ENCODE results near the gene SPRN.
"Not testable (repeated sequence)": the region's sequence is repeated elsewhere in the genome, so short reads cannot be mapped to it uniquely, and the experiment has no call there.

SPRN gene, protein sequence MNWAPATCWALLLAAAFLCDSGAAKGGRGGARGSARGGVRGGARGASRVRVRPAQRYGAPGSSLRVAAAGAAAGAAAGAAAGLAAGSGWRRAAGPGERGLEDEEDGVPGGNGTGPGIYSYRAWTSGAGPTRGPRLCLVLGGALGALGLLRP
- 0 reads per million in 4 experiments for total RNA-seq

DNA sequence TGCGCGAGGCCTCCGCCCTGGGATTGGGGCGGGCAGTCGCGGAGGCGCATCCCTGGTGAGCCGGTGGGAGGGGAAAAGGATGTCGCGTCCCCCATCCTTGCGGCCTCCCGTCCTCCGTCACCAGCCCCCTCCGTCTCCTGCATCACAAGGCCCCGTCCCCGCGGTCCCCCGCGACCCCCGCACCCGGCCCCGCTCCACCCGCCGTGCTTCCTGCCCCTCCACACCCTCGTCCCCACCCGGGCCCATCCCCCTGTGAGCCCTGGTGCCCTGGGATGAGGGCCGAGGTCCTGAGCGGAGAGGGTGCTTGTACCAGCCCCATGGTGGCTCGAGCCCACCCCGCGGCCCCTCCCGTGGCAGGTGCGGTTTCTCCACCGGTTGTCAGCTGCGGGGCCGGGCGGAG, at the start of gene SPRN:
Gene SPRN, minus strand, starts transcription at position 25 of the 400 bp plus-strand sequence. CDS start 944 bp downstream, outside the sequence.
- DNase-seq = not testable (repeated sequence)

DNA sequence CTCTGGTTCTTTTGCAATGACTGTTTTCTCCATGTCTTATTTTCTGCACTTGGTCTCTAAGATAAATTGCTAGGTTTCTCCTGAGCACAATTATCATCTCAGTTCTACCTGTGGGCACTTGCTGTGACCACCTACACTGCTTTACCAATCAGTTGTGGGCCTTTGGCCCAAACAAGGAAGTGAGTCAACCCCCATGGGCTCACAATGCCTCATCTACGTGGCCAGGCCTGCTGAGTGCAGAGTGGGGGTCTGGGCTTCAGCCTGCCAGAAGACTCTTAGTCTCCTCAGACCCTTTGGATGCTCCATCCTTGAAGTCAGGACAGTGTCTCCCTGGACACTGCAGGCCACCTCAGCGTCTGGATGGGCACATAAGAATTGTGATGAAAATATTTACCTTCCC, 49.6 kb upstream of the SPRN start:
- no peak for DNase-seq

DNA sequence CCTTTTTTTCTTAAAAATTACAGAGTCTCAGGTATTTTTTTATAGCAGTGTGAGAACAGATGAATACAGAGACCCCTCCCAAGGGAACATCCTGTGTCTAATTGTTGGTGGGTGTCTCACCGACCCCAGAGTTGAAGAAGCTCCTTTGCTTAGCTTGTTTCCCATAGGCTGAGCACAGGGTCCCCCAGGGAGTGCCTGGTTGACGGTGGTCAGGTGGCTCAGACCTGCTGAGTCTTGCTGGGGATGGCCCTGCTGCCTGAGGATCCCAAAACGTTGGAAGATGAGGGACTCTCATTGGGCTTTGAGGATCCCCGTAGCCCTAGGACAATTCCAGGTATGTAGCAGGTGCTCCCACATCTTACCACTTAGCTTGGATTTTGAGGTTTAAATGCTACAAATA, 48.8 kb upstream of the SPRN start:
- no peak for DNase-seq

DNA sequence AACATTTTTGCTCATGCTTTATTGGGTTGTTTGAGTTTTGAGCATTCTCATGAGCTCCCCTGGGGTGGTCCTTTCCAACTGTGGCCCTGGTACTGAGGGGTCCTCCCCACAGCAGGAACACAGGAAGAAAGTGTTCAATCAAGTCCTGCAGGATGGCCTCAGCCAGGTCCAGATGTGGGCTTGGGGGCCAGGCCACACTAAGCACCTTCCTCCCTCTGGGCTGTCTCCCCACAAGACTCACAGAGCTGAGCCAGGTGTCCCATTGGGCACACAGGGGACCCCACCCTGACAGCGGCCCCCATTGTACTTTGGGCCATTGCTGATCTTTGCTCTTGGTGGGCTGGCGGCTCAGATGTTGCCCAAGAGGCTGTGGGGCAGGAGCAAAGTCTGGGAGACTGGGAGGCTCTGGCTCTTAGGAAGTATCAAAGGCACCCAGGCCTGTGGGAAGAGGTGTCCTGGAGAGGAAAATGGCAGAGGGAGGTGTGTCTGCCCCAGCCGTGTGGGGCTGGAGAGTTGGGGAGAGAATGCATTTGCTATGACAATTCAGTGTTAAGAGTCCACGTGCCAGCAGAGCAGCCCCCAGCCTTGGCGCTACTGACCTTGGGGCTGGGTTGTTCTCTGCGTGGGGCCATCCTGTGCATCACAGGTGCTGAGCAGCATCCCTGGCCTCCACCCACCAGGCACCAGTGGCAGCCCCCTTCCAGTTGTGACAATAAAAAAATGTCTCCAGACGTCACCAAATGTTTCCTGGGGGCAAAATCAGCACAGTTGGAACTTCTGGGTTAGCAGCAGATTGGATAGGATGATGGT, 47.1 kb upstream of the SPRN start:
- no peak for DNase-seq

DNA sequence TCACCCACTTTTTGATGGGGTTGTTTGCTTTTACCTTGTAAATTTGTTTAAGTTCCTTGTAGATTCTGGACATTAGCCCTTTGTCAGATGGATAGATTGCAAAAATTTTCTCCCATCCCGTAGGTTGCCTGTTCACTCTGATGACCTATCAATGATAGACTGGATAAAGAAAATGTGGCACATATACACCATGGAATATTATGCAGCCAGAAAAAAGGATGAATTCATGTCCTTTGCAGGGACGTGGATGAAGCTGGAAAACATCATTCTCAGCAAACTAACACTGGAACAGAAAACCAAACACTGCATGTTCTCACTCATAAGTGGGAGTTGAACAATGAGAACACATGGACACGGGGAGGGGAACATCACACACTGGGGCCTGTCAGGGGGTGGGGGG, 44.8 kb upstream of the SPRN start:
- not testable (repeated sequence) for DNase-seq

DNA sequence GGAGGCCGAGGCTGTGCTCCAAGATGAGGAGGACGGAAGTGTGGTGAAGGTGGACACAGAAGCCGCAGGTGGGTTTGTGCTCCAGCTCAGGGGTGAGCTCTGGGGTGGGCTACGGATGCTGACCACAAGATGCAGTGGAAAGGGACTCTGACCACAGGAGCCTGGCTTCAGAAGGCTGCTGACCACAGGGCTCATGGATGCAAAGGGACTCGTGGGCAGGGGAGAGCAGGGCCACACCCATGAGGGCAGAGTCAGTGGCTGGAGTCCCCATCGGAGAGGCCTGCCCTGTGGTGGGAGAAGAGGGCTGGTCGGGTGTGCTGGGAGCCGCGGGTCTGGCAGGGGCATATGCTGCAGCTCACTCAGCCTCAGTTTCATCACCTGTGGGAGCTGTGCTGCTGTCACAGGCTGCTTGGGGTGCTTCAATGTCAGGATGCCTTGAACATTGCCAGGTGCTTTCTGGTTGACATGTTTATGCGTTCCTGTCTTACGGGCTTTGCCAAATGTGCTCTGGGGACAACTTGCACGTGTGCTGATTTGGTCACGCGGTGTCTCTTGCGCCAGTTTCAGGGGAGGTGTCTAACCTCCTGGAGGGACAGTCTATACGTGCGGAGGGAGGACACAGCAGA, 43.0 kb upstream of the SPRN start:
- DNase-seq = no peak

DNA sequence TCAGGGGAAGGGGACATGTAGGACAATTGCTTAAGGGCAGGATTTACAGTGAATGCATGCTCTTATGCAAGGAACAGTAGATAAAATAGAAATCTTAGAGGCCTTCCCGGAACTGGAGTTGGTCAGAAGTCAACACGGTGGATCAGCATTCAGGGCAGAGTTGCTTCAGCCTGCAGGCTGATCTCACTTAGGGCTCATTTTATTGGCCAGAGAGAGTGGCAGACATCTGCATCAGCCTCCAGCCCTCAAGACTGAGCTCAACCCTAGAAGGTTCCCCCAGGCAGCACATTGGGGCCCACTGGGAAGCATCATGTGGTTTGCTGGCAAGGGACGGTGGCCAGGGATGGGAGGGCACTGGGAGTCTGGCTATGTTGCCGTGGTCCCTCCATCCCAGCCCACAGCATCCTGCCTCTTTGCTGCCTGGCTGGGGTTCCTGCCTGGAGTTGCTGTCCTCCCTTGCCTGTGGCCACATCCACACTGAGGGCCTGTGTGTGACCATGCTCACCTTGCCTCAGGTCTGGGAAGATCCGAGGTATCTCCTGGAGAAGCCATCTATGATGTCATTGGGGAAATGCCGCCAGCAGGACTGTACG, 42.4 kb upstream of the SPRN start:
- DNase-seq = no peak

DNA sequence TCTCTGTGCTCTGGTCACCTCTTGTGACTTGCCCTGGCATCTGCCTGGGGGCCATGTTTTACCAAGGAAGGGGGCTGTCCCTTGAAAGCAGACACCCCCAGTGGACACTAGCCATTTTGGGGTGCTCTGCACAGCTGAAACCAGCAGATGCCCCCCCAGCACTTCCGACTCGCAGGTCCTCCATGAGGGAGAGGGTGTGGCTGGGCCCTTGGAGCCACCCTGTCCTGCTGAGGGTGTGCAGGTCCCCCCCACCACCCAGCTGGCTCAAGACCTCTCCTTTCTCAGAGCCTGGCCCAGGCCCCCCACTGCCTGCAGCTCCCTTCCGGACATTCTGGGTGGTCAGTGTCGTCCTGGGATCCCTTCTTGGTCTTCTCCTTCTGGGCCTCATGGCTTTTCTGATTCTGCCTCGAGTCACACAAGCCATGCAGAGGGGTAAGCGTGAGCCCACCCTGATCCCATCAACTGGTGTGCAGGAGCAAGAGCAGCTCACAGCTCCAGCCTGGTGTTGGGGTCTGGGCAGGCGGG, 41.6 kb upstream of the SPRN start:
- DNase-seq = no peak

DNA sequence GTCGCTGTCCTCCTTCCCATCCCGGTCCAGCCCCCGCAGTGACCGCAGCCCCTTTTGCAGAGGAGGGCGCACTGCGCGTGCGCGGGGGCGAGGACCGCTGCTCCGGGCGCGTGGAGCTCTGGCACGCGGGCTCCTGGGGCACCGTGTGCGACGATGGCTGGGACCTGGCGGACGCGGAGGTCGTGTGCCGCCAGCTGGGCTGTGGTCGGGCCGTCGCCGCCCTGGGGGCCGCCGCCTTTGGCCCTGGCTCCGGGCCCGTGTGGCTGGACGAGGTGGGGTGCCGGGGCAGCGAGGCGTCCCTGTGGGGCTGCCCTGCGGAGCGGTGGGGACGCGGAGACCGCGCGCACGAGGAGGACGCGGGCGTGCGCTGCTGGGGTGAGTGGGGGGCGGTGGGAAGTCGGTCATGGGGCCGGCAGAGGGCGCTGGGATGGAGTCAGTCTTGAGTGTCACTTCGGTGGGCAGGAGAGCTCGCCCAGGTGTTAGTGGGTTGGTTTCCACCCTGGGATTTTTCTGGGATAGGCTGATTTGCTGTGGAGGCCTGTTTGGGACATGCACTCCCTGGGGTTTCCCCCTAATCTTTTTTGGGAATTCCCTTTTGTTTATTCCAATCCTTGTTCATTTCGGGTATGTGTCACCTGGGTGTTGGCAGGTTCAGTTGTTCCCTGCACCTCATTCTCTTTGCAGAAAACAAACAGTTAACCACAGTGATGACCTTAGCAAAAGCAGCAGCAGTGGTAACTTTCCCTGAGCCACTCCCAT, 40.9 kb upstream of the SPRN start:
- no peak for DNase-seq

DNA sequence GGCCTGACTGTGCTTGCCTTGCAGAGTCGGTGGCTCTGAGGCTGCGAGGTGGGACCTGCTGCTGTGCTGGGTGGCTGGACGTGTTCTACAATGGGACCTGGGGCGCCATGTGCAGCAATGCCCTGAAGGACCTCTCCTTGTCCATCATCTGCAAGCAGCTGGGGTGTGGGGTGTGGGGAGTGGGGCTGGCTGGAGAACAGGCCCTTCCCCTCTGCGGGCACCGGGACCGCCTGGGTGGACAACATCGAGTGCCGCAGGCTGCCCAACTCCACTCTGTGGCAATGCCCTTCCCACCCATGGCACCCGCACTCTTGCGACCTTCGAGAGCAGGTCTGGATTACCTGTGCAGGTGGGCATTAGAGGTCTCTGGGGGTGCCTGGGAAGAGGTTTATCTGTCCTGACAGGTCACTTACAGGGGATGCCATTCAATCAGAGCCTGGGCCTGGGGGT, 40.2 kb upstream of the SPRN start:
- no peak for DNase-seq

DNA sequence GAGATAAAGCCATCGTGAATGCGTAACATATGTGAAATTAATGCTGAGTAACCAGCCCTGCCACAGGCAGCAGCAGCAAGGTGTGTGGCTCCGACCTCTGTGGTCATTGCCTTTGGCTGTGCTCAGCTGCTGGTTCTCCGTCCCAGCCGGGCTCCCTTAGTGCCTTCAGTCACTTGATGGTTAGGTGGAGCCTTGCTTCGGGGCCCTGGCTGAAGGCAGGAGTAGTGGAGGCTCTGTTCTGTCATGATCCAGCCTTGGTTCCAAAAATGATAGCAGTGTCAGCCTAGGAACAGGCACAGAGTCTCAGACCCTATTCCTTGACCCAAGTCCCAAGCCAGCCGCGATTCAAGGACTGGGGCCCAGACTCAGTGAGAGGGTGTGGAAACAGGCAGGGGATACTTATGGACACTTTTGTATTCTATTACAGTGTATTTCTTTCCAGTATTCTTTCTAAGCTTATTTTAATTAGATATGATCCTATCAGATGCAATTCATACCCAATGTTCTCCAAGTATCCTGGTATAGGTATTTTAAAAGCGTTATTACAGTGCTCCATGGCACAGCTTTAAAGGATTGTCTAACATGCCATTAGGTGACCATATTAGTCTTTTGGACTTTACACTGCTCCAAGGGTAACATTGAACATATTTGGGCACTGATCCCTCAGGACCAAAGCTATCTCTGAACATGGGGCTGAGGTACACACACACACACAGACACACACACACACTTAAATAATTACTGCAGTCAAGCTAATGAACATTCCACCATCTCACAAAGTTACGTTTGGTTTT, 38.3 kb upstream of the SPRN start:
- DNase-seq = no peak

DNA sequence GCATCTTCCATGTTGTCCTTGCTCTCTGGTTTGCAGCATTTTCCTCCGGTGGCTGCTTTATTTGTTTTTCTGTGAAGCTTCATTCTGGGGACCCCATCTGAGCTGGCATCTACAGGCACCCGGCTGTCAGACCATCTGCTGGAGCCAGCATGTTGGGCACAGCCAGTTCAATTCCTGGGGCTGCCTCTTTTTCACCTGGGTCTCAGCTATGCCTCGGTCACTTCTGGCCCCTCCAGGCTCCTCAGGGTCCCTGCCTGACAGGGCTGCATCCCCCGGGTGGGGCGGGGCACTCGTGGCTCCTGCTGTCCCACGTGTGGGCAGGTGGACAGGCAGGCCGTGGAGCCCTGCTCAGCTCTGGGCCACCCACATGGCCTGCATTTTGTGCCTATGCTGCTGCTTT, 37.4 kb upstream of the SPRN start:
- DNase-seq = no peak

DNA sequence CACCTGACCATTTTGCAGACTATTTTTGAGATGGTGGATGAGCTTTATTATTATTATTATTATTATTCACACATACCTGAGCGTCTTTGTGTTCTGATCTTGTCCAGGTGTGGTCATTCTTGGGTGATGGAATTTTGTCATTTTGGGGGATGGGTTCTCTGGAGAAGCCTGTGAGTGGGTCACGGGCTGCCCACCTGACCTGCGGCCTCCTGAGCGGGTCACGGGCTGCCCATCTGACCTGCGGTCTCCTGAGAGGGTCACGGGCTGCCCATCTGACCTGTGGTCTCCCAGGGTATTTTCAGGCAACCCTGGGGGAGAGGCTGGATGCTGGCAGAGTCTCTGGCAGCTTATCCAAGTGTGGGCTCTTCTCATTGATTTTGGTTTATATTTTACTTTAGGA, 36.6 kb upstream of the SPRN start:
- no peak for DNase-seq

DNA sequence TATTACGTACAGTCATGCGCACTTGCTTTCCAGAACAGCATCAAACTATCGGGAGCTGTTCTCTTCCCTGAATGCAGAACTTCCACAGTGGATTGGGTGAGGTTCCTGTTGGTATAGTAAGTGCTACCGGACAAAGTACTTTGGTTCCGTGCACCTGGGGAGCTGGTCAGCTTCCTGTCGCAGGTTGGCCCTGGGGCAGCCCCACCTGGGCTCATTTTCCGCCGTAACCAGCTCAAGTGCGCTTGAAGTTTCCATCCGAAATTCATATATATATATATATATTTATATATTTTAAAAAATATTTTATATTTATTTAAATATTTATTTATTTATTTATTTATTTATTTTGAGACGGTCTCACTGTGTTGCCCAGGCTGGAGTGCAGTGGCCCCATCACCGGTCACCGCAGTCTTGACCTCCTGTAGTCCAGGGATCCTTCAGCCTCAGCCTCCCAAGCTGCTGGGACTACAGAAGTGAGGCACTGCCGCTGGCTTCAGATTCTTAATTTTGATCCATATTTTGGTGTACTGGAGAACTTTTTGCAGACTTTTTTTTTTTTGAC, 35.9 kb upstream of the SPRN start:
- no peak for DNase-seq

DNA sequence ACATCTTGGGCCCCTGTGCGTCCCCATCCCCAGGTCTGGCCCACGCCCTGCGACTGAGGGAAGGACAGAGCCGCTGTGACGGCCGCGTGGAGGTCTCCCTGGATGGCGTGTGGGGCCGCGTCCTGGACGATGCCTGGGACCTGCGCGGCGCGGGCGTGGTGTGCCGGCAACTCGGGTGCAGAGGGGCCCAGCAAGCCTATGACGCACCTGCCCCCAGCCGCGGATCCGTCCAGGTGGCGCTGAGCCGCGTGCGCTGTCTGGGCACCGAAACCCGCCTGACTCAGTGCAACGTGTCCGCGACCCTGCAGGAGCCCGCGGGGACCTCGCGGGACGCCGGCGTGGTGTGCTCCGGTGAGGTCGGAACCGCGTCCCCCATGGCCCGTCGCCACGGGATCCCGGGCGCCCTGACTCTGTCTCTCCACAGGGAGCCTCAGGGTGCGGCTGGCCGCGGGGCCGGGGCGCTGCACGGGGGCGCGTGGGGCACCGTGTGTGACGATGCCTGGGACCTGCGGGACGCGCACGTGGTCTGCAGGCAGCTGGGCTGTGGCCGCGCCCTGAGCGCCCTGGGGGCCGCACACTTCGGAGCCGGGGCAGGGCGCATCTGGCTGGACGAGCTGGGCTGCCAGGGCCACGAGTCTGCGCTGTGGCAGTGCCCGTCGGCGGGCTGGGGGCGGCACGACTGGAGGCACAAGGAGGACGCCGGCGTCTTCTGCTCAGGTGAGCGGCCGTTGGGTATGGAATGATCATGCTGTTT, 35.2 kb upstream of the SPRN start:
- no peak for DNase-seq

DNA sequence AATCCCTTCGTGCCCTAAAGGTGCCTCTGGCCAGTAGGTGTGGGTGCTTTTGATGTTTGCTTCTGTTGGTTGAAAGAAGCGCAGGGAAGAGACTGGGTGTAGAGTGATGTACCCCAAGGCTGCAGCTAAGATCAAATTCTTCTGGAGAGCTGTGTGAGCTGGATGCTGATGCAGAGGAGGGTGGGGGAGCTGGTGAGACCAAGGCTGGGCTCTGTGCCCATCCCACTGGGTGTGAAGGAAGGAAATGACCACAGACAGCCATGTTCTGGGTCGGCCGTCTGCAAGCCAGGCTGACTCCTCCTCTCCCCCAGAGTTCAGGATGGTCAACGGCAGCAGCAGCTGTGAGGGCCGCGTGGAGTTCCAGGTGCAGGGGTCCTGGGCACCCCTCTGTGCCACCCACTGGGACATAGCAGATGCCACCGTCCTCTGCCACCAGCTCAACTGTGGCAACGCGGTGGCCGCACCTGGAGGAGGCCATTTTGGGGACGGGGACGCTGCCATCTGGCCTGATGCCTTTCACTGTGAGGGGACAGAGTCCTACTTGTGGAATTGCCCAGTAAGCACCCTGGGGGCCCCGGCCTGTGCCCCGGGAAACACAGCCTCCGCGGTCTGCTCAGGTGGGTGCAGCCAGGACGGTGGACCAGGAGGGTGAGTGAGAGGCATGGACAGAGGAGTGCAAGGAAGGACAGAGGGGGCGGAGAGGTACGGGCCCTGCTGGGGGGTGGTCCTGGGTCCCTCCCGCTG, 34.5 kb upstream of the SPRN start:
- DNase-seq = no peak

DNA sequence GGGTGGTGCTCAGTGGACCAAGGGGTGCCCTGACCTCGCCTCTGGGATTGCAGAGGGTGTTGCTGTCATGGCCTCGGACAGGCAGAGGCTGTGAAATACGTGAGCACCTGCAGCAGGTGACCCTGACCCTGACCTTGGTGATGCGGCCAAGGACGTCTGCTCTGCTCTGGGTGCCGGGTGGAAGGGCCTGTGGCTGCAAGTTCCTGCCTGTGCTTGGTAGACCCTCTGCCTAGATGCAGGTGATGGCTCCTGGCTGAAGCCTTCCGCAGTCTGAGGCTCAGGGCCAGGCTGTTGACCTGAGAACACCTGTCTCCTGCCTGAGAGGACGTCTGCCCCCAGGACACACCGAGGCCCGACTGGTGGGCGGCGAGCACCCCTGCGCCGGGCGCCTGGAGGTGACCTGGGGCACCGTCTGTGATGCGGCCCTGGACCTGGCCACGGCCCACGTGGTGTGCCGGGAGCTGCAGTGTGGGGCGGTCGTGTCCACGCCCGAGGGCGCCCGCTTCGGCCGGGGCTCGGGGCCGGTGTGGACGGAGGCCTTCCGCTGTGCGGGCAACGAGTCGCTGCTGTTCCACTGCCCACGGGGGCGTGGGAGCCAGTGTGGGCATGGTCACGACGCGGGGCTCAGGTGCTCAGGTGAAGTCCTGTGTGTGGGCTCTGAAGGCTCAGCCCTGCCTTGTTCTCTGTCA, 33.7 kb upstream of the SPRN start:
- no peak for DNase-seq

DNA sequence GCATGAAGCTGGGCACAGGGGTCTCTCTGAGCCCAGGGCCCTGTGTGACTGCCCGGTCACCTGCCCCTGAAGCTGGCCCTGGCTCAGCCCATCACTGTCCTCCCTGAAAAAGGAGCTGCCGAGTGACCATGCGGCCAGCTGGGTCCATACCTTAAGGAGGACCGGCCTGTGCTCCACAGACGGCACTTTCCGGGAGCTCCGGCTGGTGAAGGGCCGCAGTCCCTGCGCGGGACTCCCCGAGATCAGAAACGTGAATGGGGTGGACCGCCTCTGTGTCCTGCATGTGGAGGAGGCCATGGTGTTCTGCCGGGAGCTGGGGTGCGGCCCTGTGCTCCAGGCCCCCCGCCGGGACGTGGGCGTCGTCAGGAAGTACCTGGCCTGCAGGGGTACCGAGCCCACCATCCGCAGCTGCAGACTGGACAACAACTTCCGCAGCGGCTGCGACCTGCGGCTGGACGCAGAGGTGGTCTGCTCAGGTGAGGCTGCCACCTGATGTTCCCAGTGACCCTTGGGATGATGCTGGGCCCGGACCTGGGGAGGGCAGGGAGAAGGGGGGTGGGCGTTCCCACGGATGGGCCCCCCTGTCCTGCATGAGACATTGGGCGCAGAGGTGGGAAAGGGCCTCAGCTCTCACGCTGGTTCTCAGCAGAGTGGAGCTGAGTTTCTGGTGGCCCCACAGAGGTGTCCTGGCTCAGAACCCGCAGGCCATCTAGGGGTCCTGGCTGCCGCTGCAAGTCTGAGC, 32.8 kb upstream of the SPRN start:
- DNase-seq = no peak

All from effector CD8-positive, alpha-beta T cell (primary cell).